ENCODE measurements around the gene COL5A1. TPM values are rescaled to one million over a fixed set of nuclear protein-coding genes. Genes with fewer than 3 reads are reported as not detected.
A peak's percentile ranks its signal among the peaks of the same experiment; 100 is the strongest.

COL5A1 gene
- total RNA-seq, 1 experiment from 2014 or later: 277 TPM

- DNase-seq (ENCODE audit: low read depth): no peak
These were observed 84.0 kb downstream of the COL5A1 start for GRCh38 chr9:134725605-134725940.

GRCh38 chr9:134726026-134726721, 84.6 kb downstream of the COL5A1 start:
- DNase-seq (ENCODE audit: low read depth): no peak

- no peak for DNase-seq (ENCODE audit: low read depth)
These were observed 85.1 kb downstream of the COL5A1 start for GRCh38 chr9:134726722-134727034.

- no peak for DNase-seq (ENCODE audit: low read depth)
These were observed 86.6 kb downstream of the COL5A1 start for GRCh38 chr9:134728021-134728795.

DNA sequence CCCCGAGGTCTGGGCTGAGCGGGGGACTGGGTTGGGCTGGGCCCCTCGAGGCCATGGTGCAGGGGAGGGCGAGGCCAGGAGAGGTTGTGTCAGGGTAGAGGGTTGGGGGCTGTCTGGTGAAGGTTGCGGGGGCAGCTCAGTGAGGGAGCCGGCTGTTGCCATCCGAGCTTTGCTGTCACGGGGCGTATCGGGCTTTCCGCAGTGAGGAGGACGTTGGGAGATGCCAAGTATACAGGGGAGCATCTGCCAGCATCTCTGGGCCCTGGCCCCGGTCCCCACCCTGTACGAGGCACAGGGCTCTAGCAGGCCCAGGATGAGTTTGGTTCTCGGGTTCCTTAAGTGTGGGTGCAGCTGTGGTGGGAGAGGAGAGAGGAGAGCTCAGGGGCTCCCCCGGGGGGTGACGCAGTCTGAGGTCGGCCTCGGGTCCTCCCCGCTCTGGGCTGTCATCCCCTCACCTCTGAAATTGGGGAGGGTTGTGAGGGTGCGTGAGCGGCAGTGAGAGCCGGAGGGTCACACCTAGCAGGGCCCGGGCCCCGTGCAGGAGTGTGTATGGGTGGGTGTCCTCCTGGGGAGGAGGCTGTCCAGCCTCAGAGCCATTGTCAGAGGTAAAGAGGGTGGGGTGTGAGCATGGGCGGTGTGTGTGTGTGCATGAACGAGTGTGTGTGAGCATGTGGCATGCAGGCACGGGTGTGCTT, 87.3 kb downstream of the COL5A1 start:
- DNase-seq (ENCODE audit: low read depth): no peak

GRCh38 chr9:134730011-134730760, 88.6 kb downstream of the COL5A1 start:
- DNase-seq (ENCODE audit: low read depth): no peak

GRCh38 chr9:134730761-134731496, 89.3 kb downstream of the COL5A1 start:
- no peak for DNase-seq (ENCODE audit: low read depth)

DNA sequence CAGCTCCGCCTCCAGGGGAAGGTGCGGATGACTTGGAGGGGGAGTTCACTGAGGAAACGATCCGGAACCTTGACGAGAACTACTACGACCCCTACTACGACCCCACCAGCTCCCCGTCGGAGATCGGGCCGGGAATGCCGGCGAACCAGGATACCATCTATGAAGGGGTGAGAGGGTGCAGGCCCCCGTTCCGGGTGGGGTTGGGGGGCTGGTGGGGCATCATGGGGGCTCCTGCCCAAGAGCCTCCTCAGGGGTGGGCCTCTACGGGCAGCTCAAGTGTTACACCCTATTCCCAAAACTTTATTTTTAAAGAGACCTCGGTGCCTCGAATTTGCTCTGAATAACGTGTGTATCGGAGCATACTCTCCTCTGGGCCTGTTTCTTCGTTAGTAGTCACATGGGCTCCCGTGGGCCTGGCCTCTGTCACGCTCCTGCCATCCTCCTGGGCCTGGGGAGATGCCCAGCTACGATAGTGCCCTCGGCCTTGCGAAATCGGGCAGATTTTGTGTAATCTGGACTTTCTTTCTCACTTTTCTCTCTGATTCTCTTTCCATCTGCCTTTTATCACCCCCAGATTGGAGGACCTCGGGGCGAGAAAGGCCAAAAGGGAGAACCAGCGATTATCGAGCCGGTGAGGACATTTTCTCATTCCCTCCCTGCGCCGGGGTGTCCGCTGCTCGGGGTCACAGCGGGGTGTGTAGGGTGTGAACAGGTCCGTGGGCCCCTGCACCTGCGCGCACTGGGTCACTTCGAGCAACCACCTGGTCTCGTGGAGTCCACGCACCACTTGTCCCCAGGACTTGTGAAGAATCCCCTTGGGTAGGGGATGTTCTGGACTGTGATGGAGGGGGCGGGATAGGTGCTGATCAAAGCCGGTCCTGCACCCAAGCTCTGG, 90.1 kb downstream of the COL5A1 start:
- no peak for DNase-seq (ENCODE audit: low read depth)

GRCh38 chr9:134732392-134733110, 90.9 kb downstream of the COL5A1 start:
- DNase-seq (ENCODE audit: low read depth): no peak

DNA sequence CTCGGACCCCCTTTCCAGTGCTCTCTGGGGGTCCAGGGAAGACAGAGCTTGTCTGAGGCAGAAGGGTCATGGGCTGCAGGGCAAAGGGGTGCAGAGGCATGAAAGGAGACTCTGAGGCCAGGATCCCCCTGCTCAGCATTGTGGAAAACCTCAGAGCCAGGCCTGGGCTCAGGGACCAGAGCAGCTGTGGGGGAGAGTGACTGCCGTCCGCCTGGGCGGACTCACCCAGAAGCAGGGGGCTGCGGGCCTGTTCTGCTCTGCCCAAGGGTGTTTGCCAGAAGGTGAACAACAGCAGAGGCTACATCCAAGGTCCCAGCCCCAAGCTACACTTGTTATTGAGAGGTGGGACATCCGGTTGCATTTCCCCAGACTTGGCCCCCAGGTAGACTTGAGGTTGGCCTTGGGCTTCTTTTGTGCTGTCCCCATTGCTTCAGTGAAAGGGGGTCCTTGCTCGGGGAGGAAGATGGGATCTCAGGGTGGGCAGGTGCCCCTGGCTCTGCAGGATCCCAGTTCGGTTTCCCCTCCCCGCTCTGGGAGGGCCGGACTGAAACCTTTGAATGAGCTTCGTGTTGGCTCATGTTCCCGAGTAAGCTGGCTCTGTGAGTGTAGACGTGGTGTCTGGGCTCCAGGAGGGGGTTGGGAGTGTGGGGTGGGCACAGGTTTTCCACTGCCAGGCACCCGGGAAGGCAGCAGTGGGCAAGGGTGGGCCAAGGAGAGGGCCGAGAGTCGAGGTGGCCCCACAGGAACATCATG, 92.1 kb downstream of the COL5A1 start:
- no peak for DNase-seq (ENCODE audit: low read depth)

GRCh38 chr9:134734270-134734669, 92.7 kb downstream of the COL5A1 start:
- peak; percentile 79 for DNase-seq (ENCODE audit: low read depth)

DNA sequence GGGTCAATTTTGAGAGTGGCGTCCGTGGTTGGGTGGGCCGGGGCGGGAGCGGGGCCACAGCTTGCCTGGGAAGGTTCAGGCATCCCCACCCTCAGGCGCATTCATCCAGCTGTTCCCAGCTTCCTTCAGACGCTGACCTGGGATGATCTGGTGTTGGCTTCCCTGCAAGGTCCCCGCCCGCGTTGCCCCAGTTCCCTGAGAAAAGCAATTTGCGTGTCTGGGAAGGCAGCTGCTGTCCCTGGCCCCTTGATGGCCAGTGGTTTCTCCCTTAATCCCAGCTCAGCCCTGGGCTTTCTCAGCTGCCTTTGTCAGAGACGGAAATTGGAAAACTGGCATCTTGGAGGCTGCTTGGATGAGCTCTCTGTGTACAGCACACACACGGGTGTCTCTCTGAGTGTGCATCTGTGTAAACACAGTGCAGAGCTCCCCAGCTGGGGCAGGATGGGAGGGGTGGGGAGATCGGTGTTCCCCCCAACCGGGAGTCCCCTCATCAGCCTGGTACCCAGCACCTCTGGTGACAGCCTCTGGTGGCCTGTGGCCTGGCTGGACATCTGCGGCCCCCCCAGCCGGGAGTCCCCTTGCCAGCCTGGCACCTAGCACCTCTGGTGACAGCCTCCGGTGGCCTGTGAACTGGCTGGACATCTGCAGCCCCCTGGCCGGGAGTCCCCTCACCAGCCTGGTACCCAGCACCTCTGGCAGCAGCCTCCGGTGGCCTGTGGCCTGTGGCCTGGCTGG, 94.0 kb downstream of the COL5A1 start:
- no peak for DNase-seq (ENCODE audit: low read depth)

- no peak for DNase-seq (ENCODE audit: low read depth)
These were observed 95.3 kb downstream of the COL5A1 start for GRCh38 chr9:134736791-134737497.

- DNase-seq (ENCODE audit: low read depth): no peak
These were observed 96.4 kb downstream of the COL5A1 start for GRCh38 chr9:134737842-134738580.

DNA sequence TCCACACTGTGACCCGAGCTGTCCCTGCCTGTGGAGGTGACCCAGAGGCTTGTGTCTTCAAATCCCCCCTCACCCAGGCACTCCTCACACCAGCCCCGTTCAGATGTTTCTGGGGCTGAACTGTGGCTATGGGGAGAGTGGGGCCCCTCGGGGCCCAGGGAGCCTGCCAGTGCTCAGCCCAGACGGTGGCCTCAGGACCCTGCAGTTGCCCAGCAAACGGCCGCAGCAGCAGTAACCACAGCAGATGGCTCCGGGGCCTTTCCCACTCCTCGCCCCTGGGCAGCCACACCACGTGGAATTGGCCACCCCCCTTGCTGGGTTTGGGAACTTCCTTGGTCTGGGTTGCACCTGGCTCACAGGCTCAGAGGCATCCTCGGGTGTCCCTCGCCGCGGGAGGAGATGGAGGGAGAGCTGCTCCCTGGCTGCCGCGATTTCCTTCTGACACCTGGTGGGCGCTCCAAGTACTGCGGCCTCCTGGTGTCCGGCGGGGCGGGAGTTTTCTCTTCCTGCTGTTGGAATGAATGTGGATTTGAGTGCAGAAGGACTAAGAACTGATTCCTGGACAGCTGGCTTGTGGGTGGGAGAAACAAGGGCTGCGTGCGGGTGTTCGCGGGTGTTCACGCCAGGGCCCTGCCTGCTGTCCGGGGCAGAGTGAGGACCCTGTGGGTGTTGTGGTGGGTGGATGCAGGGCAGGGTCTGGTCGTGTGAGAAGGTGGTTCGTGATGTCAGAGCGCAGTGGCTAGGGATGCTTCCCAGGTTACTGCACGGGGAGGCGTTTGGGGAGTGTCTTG, 97.5 kb downstream of the COL5A1 start:
- peak; percentile 48 for DNase-seq (ENCODE audit: low read depth)

- no peak for DNase-seq (ENCODE audit: low read depth)
These were observed 98.0 kb downstream of the COL5A1 start for GRCh38 chr9:134739660-134739968.

All from M059J (cell line).